Esophagus mucosa (tissue), 1 donor: ENCODE measurements around the gene PEDS1. TPM values are rescaled to one million over a fixed set of nuclear protein-coding genes. Genes with fewer than 3 reads are reported as not detected.
"Not testable (repeated sequence)": the region's sequence is repeated elsewhere in the genome, so short reads cannot be mapped to it uniquely, and the experiment has no call there.

ENCODE experiments used
- ATAC-seq: fragments of 200-7000 bp; cut with Tn5 transposase; one replicate; pipeline ENCODE4 v1.9.1; 2020
- total RNA-seq: library from RNA; stranded (reverse); gene quantifications from one replicate; pipeline ENCODE4 v1.2.4, GENCODE V29; 2023
- donor health status: DM: yes; HTN: yes; CAD: no.

The PEDS1 gene
- total RNA-seq, 1 donor from 2014 or later: 27.0 TPM

GRCh38 chr20:50190251-50191064 is 36.9 kb upstream of the PEDS1 start, which contains the start of gene CEBPB:
Gene CEBPB (plus strand): TSS chr20:50190830. CDS start chr20:50191034, 204 bp downstream.
- peak; percentile 66 for ATAC-seq

GRCh38 chr20:50189681-50190250 is 36.2 kb upstream of the PEDS1 start:
- ATAC-seq: peak; percentile 30

- no peak for ATAC-seq
Measured at GRCh38 chr20:50188879-50189680, 35.6 kb upstream of the PEDS1 start.

- ATAC-seq: no peak
Measured at GRCh38 chr20:50188287-50188688, 34.8 kb upstream of the PEDS1 start.

GRCh38 chr20:50187403-50188051 is 34.0 kb upstream of the PEDS1 start:
- no peak for ATAC-seq

- ATAC-seq: no peak
Measured at GRCh38 chr20:50186987-50187402, 33.5 kb upstream of the PEDS1 start.

- ATAC-seq: peak; percentile 60
Measured at GRCh38 chr20:50186151-50186885, 32.8 kb upstream of the PEDS1 start.

- no peak for ATAC-seq
Measured at GRCh38 chr20:50185426-50185825, 31.9 kb upstream of the PEDS1 start.

- ATAC-seq: no peak
Measured at GRCh38 chr20:50182346-50182745, 28.8 kb upstream of the PEDS1 start.

- no peak for ATAC-seq
Measured at GRCh38 chr20:50181344-50181743, 27.8 kb upstream of the PEDS1 start.

- not testable (repeated sequence) for ATAC-seq
Measured at GRCh38 chr20:50178672-50179071, 25.1 kb upstream of the PEDS1 start.

- no peak for ATAC-seq
Measured at GRCh38 chr20:50175938-50176933, 22.7 kb upstream of the PEDS1 start.

GRCh38 chr20:50174456-50174855 is 20.9 kb upstream of the PEDS1 start:
- ATAC-seq: no peak

- peak; percentile 67 for ATAC-seq
Measured at GRCh38 chr20:50172347-50173013, 19.0 kb upstream of the PEDS1 start.

GRCh38 chr20:50170549-50171220 is 17.2 kb upstream of the PEDS1 start:
- no peak for ATAC-seq

GRCh38 chr20:50169329-50169823 is 15.9 kb upstream of the PEDS1 start:
- peak; percentile 39 for ATAC-seq

GRCh38 chr20:50165684-50166554 is 12.4 kb upstream of the PEDS1 start:
- peak; percentile 99 for ATAC-seq
